BE2C (cell line): ENCODE data around the gene CDC26.

Experiments used
- DNase-seq: peaks from one replicate; pipeline ENCODE4 v3.0.0-alpha.2; 2020
- H3K27me3 ChIP-seq: fragments of 250-450 bp; sonication (Bioruptor Pico); 2 replicates; pipeline ENCODE4 v1.5.1; 2020; ENCODE audit warnings: mild to moderate bottlenecking
- H3K36me3 ChIP-seq: fragments of 250-450 bp; sonication (Bioruptor Pico); 2 replicates; pipeline ENCODE4 v1.5.1; 2020; ENCODE audit warnings: mild to moderate bottlenecking
- H3K4me1 ChIP-seq: fragments of 250-450 bp; sonication (Bioruptor Pico); 2 replicates; pipeline ENCODE4 v1.5.1; 2020
- H3K4me3 ChIP-seq: 2 replicates; pipeline ENCODE4 v1.5.1; 2011; ENCODE audit warnings: low read depth, low read length
- H3K9me3 ChIP-seq: fragments of 250-450 bp; sonication (Bioruptor Pico); 2 replicates; pipeline ENCODE4 v1.5.1; 2020
- TF ChIP-seq, protein P1 (sequence below): IDR thresholded peaks from 2 replicates; pipeline ENCODE4 v1.5.1; 2012; ENCODE audit warnings: mild to moderate bottlenecking, low read depth, low read length

CDC26 gene

DNA sequence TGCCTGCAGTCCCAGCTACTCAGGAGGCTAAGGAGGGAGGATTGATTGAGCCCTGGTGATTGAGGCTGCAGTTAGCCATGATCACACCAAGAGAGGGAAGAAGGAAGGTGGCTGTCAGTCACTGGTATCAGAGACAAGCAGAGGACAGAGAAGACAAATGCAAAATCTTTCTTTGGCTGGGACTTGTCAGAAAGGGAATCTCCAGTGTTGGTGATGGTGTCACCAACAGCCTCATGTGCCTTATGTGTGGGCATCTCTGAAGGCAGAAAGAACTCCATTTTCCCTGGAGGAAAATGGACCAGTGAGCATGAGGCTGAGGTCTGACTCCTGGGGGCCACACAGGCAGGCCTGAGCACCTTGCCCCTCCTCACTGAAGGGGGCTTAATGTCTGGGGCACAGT lies 39.9 kb upstream of the CDC26 start:
- H3K36me3 ChIP-seq: no peaks in the 10 kb centered on the region
- TF ChIP-seq, protein P1, sequence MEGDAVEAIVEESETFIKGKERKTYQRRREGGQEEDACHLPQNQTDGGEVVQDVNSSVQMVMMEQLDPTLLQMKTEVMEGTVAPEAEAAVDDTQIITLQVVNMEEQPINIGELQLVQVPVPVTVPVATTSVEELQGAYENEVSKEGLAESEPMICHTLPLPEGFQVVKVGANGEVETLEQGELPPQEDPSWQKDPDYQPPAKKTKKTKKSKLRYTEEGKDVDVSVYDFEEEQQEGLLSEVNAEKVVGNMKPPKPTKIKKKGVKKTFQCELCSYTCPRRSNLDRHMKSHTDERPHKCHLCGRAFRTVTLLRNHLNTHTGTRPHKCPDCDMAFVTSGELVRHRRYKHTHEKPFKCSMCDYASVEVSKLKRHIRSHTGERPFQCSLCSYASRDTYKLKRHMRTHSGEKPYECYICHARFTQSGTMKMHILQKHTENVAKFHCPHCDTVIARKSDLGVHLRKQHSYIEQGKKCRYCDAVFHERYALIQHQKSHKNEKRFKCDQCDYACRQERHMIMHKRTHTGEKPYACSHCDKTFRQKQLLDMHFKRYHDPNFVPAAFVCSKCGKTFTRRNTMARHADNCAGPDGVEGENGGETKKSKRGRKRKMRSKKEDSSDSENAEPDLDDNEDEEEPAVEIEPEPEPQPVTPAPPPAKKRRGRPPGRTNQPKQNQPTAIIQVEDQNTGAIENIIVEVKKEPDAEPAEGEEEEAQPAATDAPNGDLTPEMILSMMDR: no peak
- H3K4me1 ChIP-seq: peaks cover 4% of the 10 kb centered on the region; the same call in 1 of the 2 replicates
- no peak overlapping the region for H3K4me3 ChIP-seq
- DNase-seq: no peak
- no peaks in the 10 kb centered on the region for H3K27me3 ChIP-seq
- no peaks in the 10 kb centered on the region for H3K9me3 ChIP-seq

DNA sequence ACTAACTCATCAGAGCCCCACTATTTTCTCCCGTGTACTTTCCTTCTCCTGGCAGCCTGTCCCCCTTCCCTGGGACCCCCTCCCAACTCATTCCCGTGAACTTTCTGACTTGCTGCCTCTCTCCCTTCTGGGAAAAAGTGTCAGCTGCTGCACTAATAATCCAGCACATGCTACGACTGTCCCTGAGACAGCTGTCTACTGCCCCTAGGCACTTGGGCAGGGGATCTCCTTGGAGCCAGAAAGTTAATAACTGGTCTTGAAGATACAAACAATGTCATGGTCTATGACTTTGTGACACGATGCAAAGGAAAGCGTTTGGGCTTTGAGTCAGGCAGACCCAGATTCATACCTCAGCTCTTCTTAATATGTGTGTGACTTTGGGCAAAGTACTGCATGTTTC lies 37.9 kb upstream of the CDC26 start:
- no peaks in the 10 kb centered on the region for H3K9me3 ChIP-seq
- TF ChIP-seq, protein P1: no peak
- no peak overlapping the region for H3K4me3 ChIP-seq
- DNase-seq: no peak
- no peaks in the 10 kb centered on the region for H3K27me3 ChIP-seq
- H3K4me1 ChIP-seq: no peaks in the 10 kb centered on the region; the same call in 1 of the 2 replicates
- no peaks in the 10 kb centered on the region for H3K36me3 ChIP-seq

DNA sequence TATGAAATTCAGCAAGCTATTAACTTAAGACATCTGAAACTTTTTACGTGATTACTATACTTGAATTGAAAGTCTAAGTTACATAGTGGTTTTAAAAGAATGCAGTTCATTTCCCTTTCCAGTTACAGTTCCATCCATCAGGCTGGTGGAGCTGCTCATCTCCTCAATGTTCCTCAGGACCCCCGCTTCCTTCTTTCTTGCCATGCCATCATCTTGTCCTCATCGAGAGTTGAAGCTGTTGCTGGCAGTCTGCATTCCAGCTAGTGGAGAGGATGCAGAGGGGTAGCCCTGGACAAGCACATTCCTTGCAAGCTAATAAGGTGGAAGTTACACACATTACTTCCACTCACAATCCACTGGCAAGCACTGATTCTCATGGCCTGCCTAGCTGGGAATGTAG lies 36.6 kb upstream of the CDC26 start:
- TF ChIP-seq, protein P1: no peak
- H3K36me3 ChIP-seq: no peaks in the 10 kb centered on the region
- no peak for DNase-seq
- H3K27me3 ChIP-seq: no peaks in the 10 kb centered on the region
- no peak overlapping the region for H3K4me3 ChIP-seq
- no peaks in the 10 kb centered on the region; the same call in 1 of the 2 replicates for H3K4me1 ChIP-seq
- H3K9me3 ChIP-seq: no peaks in the 10 kb centered on the region

DNA sequence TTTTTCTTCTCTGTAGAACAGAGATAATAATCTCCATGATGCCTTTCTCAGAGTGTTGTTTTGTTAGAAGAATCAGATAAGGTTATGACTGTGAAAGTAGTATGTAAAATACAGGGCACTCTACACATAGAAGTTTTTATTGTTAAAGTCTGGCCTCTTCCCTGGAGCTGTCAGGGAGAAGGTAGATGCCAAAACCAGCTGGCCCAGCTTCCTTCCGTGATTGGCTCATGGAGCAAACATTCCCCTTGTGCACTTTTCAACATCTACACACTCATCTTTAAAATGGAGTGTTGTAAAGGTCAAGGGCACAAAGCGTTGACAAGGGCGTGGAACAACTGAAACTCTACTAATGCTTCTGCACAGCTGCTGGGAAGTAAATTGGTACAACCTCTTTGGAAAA lies 35.2 kb upstream of the CDC26 start:
- TF ChIP-seq, protein P1: no peak
- H3K36me3 ChIP-seq: no peaks in the 10 kb centered on the region
- no peaks in the 10 kb centered on the region for H3K9me3 ChIP-seq
- H3K4me3 ChIP-seq: no peak overlapping the region
- no peaks in the 10 kb centered on the region for H3K27me3 ChIP-seq
- DNase-seq: no peak
- H3K4me1 ChIP-seq: no peaks in the 10 kb centered on the region; the same call in 1 of the 2 replicates

DNA sequence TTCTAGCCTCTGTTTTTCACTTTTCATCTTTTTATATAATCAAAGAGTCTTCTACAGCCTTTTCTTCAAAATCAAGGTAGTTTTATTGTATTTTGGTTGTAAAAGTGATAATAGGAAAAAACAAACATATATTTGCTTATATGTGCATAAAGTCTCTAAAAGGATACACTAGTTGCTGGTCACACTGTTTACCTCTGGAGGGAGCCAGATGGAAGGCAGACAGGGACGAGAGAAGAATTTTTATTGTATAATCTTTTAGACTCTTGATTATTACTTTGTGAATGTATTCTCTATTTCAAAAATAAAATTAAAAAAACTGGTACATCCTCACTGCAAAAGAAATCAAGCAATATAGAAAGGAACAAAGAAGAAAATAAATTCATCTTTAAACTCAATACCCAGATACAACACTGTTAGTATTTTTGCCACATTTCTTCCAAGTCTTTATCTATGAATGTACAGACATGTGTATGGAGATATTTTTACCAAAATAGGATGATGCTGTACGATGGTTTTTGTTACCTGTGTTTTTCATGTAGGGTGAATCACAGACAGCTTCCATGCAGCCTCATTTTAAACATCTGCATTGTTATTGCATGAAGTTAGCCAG lies 33.9 kb upstream of the CDC26 start:
- Histone ChIP-seq H3K27me3 (no peaks in the 10 kb centered on the region), H3K36me3 (no peaks in the 10 kb centered on the region), H3K4me1 (no peaks in the 10 kb centered on the region; the same call in 1 of the 2 replicates), H3K9me3 (no peaks in the 10 kb centered on the region), H3K4me3 (no peak overlapping the region)
- DNase-seq: peak; percentile 40
- TF ChIP-seq, protein P1: peak; percentile 89

DNA sequence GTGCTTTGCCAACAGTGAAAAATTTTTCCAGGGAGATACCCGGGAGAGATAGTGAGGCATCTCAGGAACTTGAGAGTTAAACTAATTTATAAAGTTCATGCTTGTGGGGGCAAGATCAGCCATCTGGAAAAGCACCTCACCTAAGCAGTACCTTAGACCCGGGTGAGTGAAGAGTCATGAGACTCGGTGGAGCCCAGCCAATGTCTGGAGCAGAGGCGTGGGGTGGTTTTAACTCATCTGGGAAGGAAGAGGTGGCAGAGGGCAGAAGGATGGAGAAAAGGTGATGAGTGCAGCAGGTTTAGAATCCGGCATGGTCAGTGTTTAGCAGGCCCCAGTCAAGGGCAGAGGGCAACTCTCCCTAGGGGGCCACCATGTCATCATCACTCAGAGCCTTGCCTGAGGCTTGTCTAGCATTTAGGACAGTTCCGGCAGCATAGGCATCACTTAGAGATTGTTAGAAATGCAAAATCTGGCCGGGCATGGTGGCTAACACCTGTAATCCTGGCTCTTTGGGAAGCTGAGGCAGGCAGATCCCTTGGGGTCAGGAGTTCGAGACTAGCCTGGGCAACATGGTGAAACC lies 32.1 kb upstream of the CDC26 start:
- no peaks in the 10 kb centered on the region for H3K27me3 ChIP-seq
- H3K36me3 ChIP-seq: no peaks in the 10 kb centered on the region
- TF ChIP-seq, protein P1: no peak
- H3K9me3 ChIP-seq: no peaks in the 10 kb centered on the region
- no peaks in the 10 kb centered on the region; the same call in 1 of the 2 replicates for H3K4me1 ChIP-seq
- H3K4me3 ChIP-seq: no peak overlapping the region
- no peak for DNase-seq
